SK-MEL-5 (cell line): Measurements from ENCODE around the gene SF3A2. TPM values are rescaled to one million over a fixed set of nuclear protein-coding genes. Genes with fewer than 3 reads are reported as not detected.

Experiments used
- DNase-seq: peaks from one replicate; pipeline ENCODE4 v3.0.0-alpha.2; 2016; ENCODE audit warnings: low read depth, low spot score
- in situ Hi-C: cut with HindIII; loops from 2 replicates; pipeline ENCODE4 v1.10.0; 2016; ENCODE audit warnings: low sequenced_read_pairs, high pct_unique_total_duplicates, low pct_unique_long_range_greater_than_20kb
- total RNA-seq: library from RNA; depleted of rRNA; stranded (reverse); fragments of >200 nt; shearing (Covaris generic); gene quantifications from 2 replicates; pipeline ENCODE4 v1.2.3, GENCODE V29; 2014

SF3A2 gene
- total RNA-seq, 1 experiment from 2014 or later = 14.6 TPM

DNA sequence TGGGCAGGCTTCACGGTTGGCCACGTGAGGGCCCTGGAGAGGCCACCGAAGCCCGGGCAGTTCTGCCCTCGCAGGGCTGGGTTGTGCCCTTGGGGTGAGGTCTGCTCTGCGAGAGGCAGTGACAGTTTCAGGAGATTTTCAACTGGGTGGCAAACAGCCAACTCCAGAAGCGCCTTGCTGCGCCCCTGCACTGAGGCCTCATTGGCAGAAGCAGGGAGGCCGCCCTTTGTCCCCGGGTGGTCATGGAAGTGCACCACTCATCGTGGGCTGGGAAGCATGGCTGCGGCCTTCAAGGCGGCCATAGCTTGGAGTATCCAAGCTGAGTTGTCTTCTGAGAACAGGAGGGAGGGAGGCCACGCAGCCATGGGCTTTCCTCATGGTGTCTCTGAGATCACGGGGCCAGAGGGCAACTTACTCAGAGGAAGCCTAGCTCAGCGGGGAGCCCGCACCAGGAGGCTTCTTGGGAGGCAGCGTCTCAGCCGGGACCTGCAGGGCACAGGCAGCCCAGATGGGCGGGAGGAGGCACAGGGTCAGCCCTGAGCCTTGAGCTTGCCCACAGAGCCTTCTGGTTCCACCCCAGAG, 15.3 kb upstream of the SF3A2 start:
- no peak for DNase-seq
- in situ Hi-C loops = no loop called here

DNA sequence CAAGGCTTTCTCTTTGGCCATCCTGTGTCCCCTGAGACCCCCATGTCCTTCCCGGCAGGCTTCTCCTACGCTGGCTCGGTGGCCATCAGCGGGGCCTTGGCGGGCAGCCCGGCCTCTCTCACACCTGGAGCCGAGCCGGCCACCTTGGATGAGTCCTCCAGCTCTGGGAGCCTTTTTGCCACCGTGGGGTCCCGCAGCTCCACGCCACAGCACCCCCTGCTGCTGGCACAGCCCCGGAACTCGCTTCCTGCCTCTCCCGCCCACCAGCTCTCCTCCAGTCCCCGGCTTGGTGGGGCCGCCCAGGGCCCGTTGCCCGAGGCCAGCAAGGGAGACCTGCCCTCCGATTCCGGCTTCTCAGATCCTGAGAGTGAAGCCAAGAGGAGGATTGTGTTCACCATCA, 14.7 kb upstream of the SF3A2 start:
- DNase-seq = no peak
- in situ Hi-C loops = no loop called here

DNA sequence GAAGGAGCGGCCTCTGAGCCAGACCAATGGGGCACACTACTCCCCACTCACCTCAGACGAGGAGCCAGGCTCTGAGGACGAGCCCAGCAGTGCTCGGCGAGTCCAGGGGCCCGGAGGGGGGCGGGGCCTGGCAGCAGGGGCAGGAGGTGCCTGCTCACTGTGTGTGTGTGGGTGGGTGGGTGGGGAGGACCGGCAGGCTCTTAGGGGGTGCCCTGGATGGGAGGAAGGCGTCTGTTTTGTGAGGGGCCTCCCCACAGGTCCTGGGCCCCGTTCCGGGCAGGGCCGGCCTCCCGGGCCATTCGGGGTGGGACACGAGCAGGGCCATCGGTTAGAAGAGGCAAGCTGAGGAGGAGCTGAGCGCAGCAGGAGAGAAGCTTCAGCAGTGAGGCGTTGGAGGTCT, 13.2 kb upstream of the SF3A2 start:
- in situ Hi-C loops = no loop called here
- DNase-seq = no peak

DNA sequence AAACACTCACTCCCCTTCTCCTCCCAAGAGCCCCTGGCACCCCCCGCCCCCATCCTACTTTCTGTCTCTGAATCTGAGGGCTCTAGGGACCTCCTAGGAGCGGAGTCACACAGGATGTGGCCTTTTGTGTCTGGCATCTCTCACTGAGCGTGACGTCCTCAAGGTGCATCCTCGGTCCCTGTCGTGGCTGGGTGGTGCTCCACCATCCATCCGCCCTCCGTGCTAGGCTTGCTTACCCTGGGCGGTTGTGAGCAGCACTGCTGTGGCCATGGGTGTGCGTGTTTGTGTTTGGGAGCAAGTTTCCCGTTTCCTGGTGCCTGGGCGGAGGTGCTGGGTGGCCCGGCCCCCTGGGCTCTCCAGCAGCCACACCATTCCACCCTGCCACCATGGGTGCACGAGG, 12.7 kb upstream of the SF3A2 start:
- in situ Hi-C loops = no loop called here
- no peak for DNase-seq

DNA sequence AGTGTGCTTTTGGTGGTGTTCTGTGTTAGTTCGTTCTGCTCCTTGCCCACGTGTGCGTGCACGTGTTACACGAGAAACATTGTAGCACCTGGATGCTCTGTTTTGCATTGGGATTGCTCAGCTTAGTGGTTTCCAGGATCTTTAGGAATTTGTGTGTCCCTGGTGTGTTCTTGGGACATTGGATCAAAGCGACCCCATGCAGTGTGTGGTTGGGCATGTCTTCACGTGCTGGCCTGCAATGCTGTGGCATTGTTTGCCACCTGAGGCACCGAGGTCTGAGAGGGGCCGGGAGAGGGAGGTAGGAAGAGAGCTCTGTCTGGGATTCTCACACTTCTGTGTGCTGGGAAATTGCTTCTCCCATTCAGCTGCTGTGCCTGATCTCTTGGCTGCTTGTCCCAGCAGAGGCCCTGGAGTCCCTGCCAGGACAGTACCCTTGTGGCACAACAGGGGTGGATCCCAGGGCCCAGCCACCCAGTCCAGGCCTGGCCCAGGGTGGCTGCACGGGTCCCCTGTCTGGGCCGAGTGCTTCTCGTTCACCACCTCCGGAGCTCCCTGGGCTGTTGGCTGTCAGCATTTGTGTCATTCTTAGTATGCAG, 11.8 kb upstream of the SF3A2 start:
- DNase-seq = no peak
- in situ Hi-C loops = no loop called here

DNA sequence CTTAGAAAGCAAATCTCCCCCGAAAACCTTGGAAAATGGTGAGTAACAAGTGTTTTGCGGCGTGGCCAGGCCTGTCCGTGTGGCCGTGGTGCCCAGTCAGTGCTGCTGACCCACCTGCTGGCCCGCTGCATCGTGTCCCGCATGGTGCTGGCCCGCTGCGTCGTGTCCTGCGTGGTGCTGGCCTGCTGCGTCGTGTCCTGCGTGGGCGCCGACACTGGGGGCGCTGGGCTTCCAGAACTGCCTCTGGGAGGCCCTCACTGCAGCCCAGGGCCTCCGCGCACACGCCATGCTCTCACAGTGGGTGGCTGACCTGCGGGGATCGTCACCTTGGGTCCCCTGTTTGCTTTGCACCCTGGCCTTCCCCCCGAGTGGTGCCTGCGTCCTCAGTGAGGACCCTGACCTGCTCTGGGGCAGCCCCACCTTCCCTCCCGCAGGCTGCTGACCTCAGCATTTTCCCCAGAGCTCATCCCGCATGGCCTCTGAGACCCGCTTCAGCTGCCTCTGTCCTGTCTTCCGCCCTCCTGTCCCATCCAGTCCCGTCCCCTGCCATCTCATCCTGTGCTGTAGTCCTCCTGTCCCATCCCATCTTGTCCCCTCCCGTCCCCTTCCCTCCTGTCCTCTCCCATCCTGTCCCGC, 11.1 kb upstream of the SF3A2 start:
- in situ Hi-C loops = no loop called here
- no peak for DNase-seq

DNA sequence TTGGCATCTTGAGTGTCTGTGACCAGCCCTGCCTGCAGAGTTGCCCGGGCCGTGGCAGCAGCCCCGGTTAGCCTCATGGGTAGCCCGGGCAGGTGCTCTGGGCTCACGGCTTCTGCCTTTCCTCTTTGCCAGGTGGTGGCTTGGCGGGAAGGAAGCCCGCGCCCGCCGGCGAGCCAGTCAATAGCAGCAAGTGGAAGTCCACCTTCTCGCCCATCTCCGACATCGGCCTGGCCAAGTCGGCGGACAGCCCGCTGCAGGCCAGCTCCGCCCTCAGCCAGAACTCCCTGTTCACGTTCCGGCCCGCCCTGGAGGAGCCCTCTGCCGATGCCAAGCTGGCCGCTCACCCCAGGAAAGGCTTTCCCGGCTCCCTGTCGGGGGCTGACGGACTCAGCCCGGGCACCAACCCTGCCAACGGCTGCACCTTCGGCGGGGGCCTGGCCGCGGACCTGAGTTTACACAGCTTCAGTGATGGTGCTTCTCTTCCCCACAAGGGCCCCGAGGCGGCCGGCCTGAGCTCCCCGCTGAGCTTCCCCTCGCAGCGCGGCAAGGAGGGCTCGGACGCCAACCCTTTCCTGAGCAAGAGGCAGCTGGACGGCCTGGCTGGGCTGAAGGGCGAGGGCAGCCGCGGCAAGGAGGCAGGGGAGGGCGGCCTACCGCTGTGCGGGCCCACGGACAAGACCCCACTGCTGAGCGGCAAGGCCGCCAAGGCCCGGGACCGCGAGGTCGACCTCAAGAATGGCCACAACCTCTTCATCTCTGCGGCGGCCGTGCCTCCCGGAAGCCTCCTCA, 10.4 kb upstream of the SF3A2 start:
- DNase-seq = no peak
- in situ Hi-C loops = no loop called here

DNA sequence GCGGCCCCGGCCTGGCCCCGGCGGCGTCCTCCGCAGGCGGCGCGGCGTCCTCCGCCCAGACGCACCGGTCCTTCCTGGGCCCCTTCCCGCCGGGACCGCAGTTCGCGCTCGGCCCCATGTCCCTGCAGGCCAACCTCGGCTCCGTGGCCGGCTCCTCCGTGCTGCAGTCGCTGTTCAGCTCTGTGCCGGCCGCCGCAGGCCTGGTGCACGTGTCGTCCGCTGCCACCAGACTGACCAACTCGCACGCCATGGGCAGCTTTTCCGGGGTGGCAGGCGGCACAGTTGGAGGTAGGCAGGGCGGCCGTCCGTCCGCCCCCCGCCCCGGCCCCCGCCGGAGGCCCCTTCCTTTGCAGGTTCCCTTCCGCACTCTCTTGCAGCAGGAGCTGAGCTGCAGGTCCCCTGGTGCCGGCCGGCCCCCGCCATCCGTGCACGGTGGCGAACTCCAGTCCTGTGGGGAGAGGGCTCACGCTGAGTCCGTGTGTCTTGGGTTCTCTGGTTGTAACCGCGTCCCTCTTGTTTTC, 9.7 kb upstream of the SF3A2 start:
- in situ Hi-C loops = no loop called here
- DNase-seq = no peak

DNA sequence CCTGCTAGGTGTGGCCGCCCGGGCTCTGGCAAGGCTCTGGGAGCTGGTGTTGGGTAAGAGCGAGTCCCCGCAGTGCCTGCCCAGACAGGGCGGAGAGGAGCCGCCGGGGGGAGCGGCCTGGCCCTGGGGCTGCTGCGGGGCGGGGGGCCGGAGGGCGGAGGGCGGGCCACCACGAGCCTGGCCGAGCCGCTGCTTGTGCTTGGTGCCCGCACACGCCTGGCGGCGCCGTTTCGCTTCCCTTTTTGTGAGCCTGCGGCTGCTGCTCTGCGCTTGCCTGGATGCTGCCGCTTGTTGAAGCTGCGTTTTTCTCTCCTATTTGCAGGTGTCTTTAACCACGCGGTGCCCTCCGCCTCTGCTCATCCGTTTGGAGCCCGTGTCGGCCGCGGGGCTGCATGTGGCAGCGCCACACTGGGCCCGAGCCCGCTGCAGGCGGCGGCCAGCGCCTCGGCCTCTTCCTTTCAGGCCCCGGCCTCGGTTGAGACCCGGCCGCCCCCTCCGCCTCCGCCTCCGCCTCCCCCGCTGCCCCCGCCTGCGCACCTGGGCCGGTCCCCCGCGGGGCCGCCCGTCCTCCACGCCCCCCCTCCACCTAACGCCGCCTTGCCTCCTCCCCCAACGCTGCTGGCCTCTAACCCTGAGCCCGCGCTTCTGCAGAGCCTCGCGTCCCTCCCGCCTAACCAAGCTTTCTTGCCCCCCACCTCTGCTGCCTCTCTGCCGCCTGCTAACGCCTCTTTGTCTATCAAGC, 9.0 kb upstream of the SF3A2 start:
- DNase-seq = no peak
- in situ Hi-C loops = no loop called here

DNA sequence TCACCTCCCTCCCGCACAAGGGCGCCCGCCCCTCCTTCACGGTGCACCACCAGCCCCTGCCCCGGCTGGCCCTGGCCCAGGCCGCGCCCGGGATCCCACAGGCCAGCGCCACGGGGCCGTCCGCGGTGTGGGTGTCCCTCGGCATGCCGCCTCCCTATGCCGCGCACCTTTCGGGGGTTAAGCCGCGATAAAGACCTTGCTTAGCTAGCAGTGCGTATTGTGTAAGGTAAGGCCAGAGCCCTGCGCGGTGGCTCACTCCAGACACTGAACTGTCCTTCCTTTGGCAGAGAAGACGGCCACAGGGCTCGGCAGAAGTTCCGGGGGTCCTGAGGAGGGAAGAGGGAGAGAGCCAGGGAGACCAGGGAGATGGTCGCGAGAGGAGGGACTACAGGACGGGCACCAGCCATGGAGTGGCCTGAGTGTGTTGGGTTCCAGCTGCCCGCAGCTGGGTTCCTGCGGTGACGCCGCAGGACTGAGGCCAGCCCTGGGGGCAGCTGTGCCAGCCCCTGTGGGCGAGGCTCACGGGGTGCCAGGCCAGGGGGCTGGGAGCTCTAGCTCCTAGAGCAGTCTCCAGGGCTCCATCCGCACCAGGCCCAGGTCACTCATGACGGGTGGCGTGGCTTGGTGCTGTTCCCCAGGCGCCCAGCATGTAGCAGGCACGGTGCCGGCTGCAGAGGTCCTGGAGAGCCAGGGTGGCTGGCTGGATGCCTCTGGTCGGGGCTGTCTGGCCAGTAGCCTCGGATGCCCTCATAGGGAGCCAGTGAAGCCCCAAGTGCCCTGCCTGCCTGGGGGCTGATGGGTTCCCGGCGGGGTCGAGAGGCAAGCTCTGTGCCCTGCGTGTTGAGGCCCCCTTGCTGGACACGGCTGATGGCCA, 8.2 kb upstream of the SF3A2 start:
- in situ Hi-C loops = no loop called here
- DNase-seq = no peak

DNA sequence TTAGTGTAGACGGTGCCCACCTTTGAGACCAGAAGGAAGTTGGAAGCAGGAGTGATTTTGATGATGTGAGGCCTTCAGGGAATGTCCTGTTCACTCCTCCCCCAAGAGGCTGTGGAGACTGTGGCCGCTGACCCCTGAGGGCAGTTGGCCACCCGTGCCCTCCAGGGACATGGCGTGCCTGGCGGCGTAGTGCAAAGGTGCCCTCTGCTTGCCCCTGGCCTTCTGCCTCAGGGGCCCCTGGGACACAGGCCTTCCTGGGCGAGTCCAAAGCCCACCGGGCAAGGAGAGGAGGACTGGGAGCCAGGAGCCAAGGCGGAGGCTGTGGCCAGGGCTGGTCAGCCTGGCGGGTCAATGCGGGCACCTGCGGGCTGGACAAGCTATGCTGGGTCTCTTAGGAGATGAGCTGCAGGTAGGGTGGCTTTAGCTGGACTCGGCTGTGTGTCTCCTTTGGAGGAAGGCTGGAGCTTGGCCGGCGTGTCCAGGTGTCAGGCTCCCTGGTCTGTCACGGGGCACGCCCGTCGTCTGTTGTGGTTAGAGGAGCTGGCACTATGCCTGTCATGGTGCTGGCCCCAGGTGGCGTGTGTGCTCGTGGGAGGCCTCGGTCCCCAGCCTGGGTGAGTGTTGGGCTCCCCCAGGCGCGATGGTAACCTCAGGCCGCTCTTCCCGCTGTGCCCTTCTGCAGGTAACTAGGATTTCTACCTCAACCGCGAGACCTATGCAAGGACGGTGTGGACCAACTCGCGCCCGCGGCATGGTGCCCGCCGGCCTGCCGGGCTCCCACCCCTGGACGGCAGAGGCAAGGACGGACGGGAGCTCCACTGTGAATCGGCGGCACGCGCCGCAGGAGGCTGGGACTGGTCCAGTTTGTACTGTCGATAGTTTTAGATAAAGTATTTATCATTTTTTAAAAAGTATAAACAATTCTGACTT, 7.3 kb upstream of the SF3A2 start:
- no peak for DNase-seq
- in situ Hi-C loops = no loop called here

DNA sequence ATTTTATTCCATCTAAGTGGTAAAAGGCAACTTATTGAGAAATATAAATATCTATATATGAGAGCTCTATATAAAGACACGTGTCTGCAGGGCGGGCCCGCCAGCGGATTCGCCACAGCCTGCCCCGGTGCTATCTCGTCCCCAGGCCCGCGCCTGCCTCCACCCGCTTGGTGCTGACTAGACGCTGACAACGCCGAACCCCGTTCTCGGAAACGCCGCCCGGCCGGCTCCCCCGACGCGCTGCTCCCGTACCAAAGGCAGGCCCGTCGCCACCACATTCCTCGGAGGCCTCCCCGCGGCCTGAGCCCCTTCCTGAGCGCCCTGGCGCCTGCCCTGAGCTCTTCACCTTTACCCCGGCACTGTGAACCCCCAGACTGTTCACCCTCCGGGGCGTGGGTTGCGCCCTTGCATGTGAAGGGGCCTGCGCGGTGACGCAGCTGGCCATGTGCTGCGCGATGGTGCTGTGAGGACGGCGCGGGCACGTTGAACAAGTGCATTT, 6.5 kb upstream of the SF3A2 start:
- DNase-seq = no peak
- in situ Hi-C loops = no loop called here

DNA sequence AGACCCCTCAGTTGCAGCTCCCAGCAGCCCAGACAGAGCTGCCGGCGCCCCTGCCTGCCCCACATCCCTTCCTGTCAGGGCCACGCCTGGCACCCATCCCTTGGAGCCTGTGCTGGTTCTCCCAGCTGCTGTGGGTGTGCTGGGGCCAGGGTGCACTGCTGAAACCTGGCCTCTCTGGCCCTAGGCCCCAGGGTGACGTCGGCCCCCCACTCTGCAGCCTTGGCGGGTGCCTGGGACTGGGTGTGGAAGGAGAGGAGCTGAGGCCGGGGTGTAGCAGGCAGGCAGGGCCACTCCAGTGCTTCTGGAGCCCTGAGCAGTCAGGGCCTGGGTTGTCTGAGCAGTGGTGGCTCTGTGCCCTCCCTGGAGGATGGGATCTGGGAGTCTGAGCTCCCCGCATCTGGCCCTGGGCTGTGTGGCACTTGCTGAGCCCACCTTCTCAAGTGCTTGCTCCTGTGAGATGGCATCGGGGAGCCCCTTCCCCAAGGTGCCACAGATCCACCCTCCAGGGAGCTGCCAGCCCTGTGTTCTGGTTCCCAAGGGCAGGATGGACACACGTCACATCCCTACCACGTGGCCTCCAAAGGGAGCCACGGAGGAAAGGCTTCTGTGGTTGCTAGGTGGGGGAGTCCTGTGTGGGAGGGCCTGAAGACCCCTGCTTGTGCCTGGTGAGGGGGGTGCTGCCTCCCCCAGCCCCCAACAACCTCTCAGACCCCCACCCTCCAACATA, 5.7 kb upstream of the SF3A2 start:
- in situ Hi-C loops = no loop called here

DNA sequence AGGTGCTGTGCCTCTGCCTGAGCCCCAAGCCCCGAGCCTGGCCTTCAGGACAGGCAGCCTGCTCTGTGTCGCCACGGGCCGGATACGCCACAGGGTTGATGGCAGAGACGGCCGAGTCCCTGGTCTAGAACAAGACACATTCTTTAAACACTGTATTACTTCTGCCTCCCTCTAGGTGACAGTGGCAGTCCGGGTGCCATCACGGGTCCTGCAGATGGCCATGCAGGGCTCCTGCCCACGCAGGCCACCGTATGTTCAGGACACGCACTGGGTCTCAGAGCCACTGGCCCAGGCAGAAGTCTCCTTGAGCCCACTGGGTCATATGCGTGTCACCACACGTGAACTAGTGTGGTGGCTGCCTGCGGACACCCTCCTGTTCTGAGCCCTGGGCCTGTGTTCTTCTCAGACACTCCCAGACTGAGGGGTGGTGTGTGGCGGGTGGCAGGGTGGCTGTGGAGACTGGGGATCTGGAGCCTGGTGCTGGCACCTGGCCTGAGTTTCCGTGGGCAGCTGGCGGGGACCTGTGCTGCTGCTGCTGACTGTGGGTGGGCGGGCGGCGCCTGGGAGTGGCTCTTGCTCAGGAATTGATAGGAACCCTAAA, 4.9 kb upstream of the SF3A2 start:
- DNase-seq = no peak
- in situ Hi-C loops = no loop called here

More for the DNA sequence above, 5.7 kb upstream of the SF3A2 start:
- no peak for DNase-seq
